ENCODE results near the gene TXNDC11.

TXNDC11 gene

GRCh38 chr16:11759163-11759834, 16.6 kb upstream of the TXNDC11 start:
- TF ChIP-seq CTCF (conservative IDR thresholded peaks at IDR 0.05; ENCODE audit: low read depth, low read length): no peak
- DNase-seq (ENCODE audit: low read depth): no peak
- no peak overlapping the region for H3K4me3 ChIP-seq (ENCODE audit: low read length)

GRCh38 chr16:11757671-11758545, 15.3 kb upstream of the TXNDC11 start:
- no peak for DNase-seq (ENCODE audit: low read depth)
- TF ChIP-seq CTCF (conservative IDR thresholded peaks at IDR 0.05; ENCODE audit: low read depth, low read length): no peak
- H3K4me3 ChIP-seq (ENCODE audit: low read length): no peak overlapping the region

GRCh38 chr16:11756248-11756647, 13.6 kb upstream of the TXNDC11 start:
- no peak overlapping the region for H3K4me3 ChIP-seq (ENCODE audit: low read length)
- DNase-seq (ENCODE audit: low read depth): no peak
- no peak for TF ChIP-seq CTCF (conservative IDR thresholded peaks at IDR 0.05; ENCODE audit: low read depth, low read length)

GRCh38 chr16:11755022-11755760, 12.5 kb upstream of the TXNDC11 start:
- TF ChIP-seq CTCF (conservative IDR thresholded peaks at IDR 0.05; ENCODE audit: low read depth, low read length): no peak
- H3K4me3 ChIP-seq (ENCODE audit: low read length): no peak overlapping the region
- DNase-seq (ENCODE audit: low read depth): no peak

- TF ChIP-seq CTCF (conservative IDR thresholded peaks at IDR 0.05; ENCODE audit: low read depth, low read length): no peak
- no peak overlapping the region for H3K4me3 ChIP-seq (ENCODE audit: low read length)
- no peak for DNase-seq (ENCODE audit: low read depth)
Measured at GRCh38 chr16:11752856-11753255, 10.2 kb upstream of the TXNDC11 start.

GRCh38 chr16:11750056-11750455, 7.4 kb upstream of the TXNDC11 start:
- no peak for DNase-seq (ENCODE audit: low read depth)
- no peak overlapping the region for H3K4me3 ChIP-seq (ENCODE audit: low read length)
- no peak for TF ChIP-seq CTCF (conservative IDR thresholded peaks at IDR 0.05; ENCODE audit: low read depth, low read length)
